ENCODE measurements around the gene CSPG4.

CSPG4 gene

GRCh38 chr15:75669879-75670212 lies 42.8 kb downstream of the CSPG4 start:
- H3K4me3 ChIP-seq (ENCODE audit: low read length), result no peak overlapping the region
- no peak for TF ChIP-seq CTCF (IDR thresholded peaks at IDR 0.05; ENCODE audit: insufficient read depth, low read depth, low read length, missing control alignments)
- no peak for DNase-seq (ENCODE audit: low read depth)

GRCh38 chr15:75669191-75669878 lies 43.3 kb downstream of the CSPG4 start:
- peak; percentile 0 for TF ChIP-seq CTCF (IDR thresholded peaks at IDR 0.05; ENCODE audit: insufficient read depth, low read depth, low read length, missing control alignments)
- peak; percentile 99 for DNase-seq (ENCODE audit: low read depth)

GRCh38 chr15:75666823-75667501 lies 45.7 kb downstream of the CSPG4 start:
- peak; percentile 100 for DNase-seq (ENCODE audit: low read depth)
- no peak for TF ChIP-seq CTCF (IDR thresholded peaks at IDR 0.05; ENCODE audit: insufficient read depth, low read depth, low read length, missing control alignments)
- no peak overlapping the region for H3K4me3 ChIP-seq (ENCODE audit: low read length)

More at GRCh38 chr15:75669191-75669878, 43.3 kb downstream of the CSPG4 start:
- no peak overlapping the region for H3K4me3 ChIP-seq (ENCODE audit: low read length)

- H3K4me3 ChIP-seq (ENCODE audit: low read length), result no peak overlapping the region
- TF ChIP-seq CTCF (IDR thresholded peaks at IDR 0.05; ENCODE audit: insufficient read depth, low read depth, low read length, missing control alignments), result no peak
- peak; percentile 84 for DNase-seq (ENCODE audit: low read depth)
These were observed 48.7 kb downstream of the CSPG4 start for GRCh38 chr15:75663931-75664421.

- no peak for TF ChIP-seq CTCF (IDR thresholded peaks at IDR 0.05; ENCODE audit: insufficient read depth, low read depth, low read length, missing control alignments)
- H3K4me3 ChIP-seq (ENCODE audit: low read length), result no peak overlapping the region
- no peak for DNase-seq (ENCODE audit: low read depth)
These were observed 49.7 kb downstream of the CSPG4 start for GRCh38 chr15:75662823-75663519.

GRCh38 chr15:75661756-75662140 lies 50.9 kb downstream of the CSPG4 start:
- no peak for DNase-seq (ENCODE audit: low read depth)
- no peak overlapping the region for H3K4me3 ChIP-seq (ENCODE audit: low read length)
- no peak for TF ChIP-seq CTCF (IDR thresholded peaks at IDR 0.05; ENCODE audit: insufficient read depth, low read depth, low read length, missing control alignments)
